Stimulated activated CD4-positive, alpha-beta T cell treated with anti-CD3 and anti-CD28 coated beads, Interleukin-1b, Interleukin-23, amount 100 ng/mL, for 1 hour (primary cell): Measurements from ENCODE around the gene NLN.
"Not testable (repeated sequence)": the region's sequence is repeated elsewhere in the genome, so short reads cannot be mapped to it uniquely, and the experiment has no call there.

Source experiments
- DNase-seq, 2 donors: peaks; one replicate each; pipeline ENCODE4 v3.0.0-alpha.2; 2020; ENCODE audit warnings: low read depth in 2 of 2

NLN gene

GRCh38 chr5:65772963-65773362, 51.0 kb downstream of the NLN start:
- not testable (repeated sequence) for DNase-seq

GRCh38 chr5:65774346-65774745, 52.3 kb downstream of the NLN start:
- DNase-seq, result no peak

DNA sequence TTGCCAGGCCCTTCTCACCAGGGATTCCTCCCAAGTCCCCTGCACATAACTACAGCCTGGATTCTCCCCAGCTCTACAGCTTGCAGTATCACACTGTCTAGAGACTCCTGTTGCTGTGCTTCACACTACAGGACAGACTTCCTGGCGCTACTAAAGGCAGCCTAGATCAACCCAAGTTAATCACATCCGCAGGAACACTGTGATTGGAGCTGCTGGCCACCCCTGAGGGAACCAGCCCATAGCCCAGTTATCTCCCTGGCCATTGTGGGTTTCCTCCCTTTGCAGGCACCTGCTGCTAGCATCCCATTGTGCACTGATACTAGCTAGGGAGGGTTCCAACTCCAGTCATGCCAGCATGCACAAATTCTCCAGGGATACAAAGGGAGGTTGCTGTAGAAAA, 53.5 kb downstream of the NLN start:
- no peak for DNase-seq

- no peak for DNase-seq
Measured at GRCh38 chr5:65776441-65777141, 54.6 kb downstream of the NLN start.

DNA sequence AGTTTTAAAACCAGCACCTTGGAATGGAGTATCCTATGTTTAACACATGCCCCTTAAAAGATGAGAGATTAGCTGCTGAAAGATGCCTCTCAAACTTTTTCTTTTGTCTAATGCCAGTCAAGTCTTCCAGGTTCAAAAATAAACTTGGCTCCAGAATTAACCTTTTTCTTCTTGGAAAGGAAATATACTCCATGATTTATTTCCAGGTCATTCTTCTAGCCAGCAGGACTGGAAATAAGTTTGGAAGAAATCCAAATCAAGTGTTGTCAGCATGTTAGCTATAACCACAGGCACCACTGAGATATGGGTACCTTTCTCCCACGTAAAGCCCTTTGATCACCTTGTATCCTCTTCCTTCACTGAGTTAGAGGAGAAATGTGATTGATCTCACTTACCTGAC, 56.1 kb downstream of the NLN start:
- DNase-seq, result no peak

DNA sequence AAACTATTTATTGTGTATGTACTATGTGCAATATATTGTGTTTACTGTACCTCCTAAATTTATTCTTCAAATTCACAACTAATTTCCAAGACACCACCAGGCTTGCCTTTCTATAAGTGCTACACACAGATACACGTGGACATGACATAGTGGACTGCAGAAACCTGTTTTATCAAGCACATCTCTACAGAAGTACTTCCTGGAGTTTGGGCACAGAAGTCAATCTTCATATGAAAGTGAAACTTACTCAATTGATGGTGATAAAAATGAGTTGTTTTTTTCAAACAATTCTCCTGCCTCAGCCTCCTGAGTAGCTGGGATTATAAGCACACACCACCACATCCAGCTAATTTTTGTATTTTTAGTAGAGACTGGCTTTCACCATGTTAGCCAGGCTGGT, 57.6 kb downstream of the NLN start:
- no peak for DNase-seq

DNA sequence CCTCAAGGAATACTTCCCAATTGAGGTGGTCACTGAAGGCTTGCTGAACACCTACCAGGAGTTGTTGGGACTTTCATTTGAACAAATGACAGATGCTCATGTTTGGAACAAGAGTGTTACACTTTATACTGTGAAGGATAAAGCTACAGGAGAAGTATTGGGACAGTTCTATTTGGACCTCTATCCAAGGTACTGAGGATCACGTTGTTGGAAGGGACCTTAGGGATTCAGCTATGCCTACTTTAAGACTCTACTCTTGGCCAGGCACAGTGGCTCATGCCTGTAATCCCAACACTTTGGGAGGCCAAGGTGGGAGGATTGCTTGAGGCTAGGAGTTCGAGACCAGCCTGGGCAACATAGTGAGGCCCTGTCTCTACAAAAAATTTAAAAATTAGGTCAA, 66.3 kb downstream of the NLN start:
- DNase-seq, result not testable (repeated sequence)

DNA sequence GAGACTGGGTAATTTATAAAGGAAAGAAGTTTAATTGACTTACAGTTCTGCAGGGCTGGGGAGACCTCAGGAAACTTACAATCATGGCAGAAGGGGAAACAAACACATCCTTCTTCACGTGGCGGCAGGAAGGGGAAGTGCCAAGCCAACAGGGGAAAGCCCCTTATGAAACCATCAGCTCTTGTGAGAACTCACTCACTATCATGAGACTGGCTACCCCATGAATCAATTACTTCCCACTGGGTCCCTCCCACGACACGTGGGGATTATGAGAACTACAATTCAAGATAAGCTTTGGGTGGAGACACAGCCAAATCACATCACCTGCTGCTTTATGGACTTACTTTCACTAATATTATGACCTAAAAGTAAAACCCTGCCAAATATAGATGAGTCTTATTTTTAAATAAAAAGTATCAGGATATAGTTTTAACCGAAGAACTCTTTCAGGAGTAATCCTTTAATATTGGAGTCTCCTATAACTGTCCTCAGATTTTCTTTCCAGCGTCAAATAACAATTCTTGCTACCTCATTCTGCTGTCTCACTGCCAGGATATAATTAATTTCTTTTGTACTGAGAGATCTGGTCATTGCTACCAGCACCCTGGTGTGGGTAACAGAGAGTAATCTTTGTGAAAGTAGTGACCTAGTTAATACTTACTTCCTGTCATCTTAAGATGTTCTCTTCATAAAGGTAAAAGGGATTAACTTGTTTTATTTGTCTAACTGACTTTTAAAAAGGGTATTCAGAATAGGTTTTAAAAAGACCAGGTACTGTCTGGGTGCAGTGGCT, 68.6 kb downstream of the NLN start:
- DNase-seq, result no peak

DNA sequence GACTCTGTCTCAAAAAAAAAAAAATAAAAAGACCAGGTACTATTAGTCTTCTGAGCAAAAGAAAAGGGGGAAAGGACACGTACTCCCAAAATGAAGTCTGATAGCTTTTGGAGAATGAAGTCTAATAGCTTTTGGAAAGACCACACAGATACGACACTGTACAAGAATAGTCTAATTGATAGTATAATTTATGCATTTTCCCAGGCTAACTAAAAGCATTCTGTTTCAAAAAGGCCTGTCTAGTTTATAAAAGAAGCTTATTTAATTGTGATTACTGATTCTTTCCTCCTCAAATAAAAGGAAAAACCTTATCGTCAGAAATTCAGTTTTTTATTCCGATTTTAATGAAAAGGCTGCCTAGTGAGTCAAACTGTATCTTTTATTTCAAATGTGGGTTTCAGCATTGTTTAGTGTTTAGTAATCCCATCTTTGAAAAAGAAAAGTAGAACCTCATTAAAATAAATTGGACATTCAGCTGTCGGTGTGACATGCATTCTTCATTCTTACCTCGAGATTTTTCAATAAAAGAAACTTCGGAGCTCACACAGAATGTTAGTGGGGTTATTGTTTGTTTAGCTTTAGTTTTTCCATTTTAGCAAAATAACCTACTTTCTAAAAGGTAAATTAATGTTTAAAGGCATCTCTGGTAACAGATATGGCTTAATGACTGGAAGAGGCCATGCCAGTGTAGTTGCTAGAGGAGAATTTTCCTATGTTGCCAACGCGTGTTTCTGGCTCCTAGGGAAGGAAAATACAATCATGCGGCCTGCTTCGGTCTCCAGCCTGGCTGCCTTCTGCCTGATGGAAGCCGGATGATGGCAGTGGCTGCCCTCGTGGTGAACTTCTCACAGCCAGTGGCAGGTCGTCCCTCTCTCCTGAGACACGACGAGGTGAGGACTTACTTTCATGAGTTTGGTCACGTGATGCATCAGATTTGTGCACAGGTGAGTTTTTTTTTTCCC, 70.0 kb downstream of the NLN start:
- no peak for DNase-seq

GRCh38 chr5:65796269-65796668, 74.3 kb downstream of the NLN start:
- no peak for DNase-seq

- no peak for DNase-seq
Measured at GRCh38 chr5:65796751-65797316, 74.8 kb downstream of the NLN start.

GRCh38 chr5:65797481-65797880, 75.5 kb downstream of the NLN start:
- no peak for DNase-seq

DNA sequence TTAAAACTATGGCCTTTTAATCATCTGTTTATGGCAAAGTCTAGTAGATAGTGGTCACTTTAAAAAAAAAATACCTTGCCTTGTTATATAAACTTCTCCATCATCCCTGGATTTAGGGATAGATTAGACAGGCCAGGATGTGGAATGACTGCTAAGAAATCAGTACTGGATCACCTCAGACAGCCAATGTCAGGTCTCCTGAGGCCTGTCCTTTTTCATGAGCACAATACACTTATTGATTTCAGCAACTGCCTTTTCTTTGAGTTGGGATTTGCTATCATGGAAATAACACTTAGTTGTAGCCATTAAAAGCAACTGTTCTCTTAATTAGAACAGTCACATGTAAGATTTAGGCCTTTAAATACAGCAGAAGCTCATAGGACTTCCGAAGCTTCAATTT, 77.9 kb downstream of the NLN start:
- no peak for DNase-seq

GRCh38 chr5:65800775-65801174, 78.8 kb downstream of the NLN start:
- DNase-seq, result no peak

GRCh38 chr5:65801352-65801783, 79.4 kb downstream of the NLN start:
- no peak for DNase-seq

DNA sequence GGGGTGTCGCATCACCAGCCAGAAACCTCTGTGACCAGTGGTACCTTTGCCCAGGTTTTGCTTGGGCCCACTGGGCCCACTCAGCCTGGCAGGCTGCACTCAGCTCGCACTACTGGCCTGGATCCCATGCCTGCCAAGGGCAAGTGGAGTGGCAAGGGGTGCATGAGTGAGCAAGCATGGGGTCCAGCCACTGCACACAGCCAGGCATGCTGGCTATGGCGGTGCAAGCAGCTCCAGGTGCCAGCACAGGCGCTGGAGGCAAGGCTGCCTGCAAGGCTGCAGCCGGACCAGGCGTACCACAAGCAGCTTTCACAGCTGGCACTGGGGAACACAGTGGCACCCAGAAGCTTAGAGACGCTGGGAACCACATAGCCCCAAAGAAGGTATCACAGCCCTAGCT, 80.1 kb downstream of the NLN start:
- no peak for DNase-seq

DNA sequence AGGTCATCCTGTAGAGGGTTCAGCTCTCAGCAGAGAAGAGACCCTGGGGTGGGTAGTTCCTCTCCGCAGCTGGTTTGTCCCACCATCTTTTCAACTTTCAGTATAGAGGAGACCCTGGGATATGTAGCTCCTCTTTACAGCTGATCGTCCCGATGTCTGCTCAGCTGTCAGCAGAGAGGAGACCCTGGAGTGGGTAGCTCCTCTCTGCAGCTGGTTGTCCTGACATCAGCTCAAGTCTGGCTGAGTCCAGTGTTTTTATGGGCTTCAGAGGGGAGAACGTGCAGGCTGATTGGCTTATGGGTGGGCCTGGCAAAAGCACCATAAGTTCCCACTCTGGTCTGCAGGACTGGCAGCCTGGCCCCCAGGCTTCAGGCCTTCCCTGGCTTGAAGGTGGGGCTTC, 80.8 kb downstream of the NLN start:
- no peak for DNase-seq

GRCh38 chr5:65803699-65804391, 81.8 kb downstream of the NLN start:
- DNase-seq, result no peak

- no peak for DNase-seq
Measured at GRCh38 chr5:65805089-65805488, 83.1 kb downstream of the NLN start.

DNA sequence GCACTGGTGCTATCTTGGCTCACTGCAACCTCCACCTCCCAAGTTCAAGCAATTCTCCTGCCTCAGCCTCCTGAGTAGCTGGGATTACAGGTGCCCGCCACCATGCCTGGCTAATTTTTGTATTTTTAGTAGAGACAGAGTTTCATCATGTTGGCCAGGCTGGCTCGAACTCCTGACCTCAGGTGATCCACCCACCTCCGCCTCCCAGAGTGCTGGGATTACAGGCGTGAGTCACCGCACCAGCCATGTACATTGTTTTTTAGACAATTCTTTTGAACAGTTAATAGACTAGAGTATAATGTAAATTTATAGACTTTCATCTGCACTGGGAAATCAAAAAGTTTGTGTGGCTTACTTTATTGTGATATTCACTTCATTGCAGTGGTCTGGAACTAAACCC, 85.5 kb downstream of the NLN start:
- DNase-seq, result not testable (repeated sequence)

- no peak for DNase-seq
Measured at GRCh38 chr5:65808251-65808741, 86.3 kb downstream of the NLN start.
